ENCODE measurements around the gene OLA1. TPM values are rescaled to one million over a fixed set of nuclear protein-coding genes. Genes with fewer than 3 reads are reported as not detected.

The OLA1 gene
- total RNA-seq, 2 experiments from 2014 or later = 63.5 to 64.6 TPM

GRCh38 chr2:174158003-174158402 lies 90.3 kb downstream of the OLA1 start:
- POLR2A ChIA-PET = no interaction called here
- peak; percentile 28 for DNase-seq

DNA sequence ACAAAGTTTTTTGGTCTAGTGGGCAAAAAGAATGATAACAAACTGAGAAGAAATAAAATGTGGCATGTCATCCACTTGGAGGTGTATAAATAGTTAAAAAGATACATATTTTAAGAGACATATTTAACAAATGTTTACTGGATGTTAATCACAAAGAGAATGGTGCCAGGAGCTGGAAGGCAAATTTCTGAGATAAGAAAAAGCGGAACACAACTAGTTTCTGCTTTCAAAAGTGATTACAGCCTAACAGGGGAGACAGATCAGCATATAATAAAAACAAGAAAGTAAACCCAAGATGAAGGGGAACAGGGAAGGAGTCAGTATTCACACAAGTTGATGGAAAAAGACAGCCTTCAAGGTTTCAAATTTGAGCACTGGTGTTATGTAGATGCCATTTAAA lies 91.3 kb downstream of the OLA1 start:
- ChIA-PET POLR2A (no interaction called here), CTCF (interaction anchor here (0.7 kb wide), 1 partner anchor 185 kb away, joined by 3 read pairs; no protein-coding TSS in a partner anchor)
- no peaks in the 10 kb centered on the region for H3K27me3 Mint-ChIP-seq
- no peak for DNase-seq
- H3K36me3 Mint-ChIP-seq (ENCODE audit: low read depth) = peaks cover 11% of the 10 kb centered on the region
- H3K9me3 Mint-ChIP-seq = no peaks in the 10 kb centered on the region
- H3K4me1 Mint-ChIP-seq = peaks cover 4% of the 10 kb centered on the region
- H3K27ac Mint-ChIP-seq = no peak overlapping the region
- no peak overlapping the region for H3K4me3 Mint-ChIP-seq

More at GRCh38 chr2:174158003-174158402, 90.3 kb downstream of the OLA1 start:
- CTCF ChIA-PET = interaction anchor here (1.7 kb wide), 1 partner anchor 183 kb away, joined by 13 read pairs; no protein-coding TSS in a partner anchor
- Mint-ChIP-seq H3K27ac (no peak overlapping the region), H3K27me3 (no peaks in the 10 kb centered on the region), H3K36me3 (ENCODE audit: low read depth) (peaks cover 13% of the 10 kb centered on the region), H3K4me3 (no peak overlapping the region), H3K4me1 (peaks cover 1% of the 10 kb centered on the region), H3K9me3 (no peaks in the 10 kb centered on the region)

DNA sequence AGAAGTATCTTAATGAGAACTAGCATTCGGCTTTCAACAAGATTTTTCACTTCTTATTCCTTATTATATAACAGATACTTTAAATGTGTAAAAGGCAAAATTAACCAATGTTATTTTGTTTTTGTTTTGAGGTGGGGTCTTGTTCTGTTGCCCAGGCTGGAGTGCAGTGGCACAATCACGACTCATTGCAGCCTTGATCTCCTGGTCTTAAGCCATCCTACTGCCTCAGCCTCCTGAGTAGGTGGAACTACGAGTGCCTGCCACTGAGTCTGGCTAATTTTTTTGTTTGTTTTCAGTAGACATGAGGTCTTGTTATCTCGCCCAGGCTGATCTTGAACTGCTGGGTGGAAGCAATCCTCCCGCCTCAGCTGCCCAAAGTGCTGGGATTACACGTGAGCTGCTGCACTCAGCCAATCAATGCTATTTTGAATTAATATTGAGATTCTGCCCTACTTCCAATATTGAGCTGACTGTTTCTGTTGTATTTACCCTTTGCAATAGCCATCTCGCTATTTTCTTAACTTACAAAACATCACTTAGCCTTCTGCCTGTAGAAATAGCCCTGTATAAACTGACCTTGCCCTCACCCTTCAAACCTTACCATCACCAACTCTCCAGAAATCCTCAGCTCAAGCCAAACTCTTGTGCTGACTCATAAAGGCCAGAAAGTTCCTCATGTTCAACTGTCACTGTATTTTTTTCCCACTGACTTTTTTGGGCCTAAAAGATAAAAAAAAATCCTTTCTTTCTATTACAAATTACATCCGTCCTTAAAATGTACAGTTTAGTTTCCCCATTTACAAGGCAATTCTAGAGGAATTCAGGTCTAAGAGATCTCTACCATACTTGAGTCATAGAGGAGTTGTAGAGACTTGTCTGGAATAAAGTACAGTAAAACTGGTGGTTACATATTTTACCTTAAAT lies 94.3 kb downstream of the OLA1 start:
- no peaks in the 10 kb centered on the region for H3K9me3 Mint-ChIP-seq
- ChIA-PET CTCF (no interaction called here), POLR2A (no interaction called here)
- peaks cover 4% of the 10 kb centered on the region for H3K4me1 Mint-ChIP-seq
- no peaks in the 10 kb centered on the region for H3K27me3 Mint-ChIP-seq
- no peak for DNase-seq
- H3K4me3 Mint-ChIP-seq = no peak overlapping the region
- H3K27ac Mint-ChIP-seq = no peak overlapping the region
- H3K36me3 Mint-ChIP-seq (ENCODE audit: low read depth) = peaks cover 14% of the 10 kb centered on the region

DNA sequence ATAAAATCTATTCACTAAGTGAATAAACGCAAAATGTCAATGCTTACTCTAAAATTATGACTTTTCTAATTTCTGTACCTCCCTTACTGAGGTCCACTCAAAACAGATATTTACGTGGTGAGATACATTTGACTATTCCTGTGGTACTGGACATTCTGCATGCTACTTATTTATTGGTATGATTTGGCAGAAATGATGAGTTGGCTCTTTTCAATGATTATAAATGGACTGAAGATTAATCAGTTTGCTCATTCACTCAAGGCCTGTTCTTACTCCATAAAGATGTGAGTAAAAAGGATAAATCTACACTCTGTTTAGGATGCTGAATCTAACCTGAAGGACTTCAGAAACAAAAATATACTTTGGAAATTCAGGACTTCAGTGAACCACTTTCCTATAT lies 98.8 kb downstream of the OLA1 start:
- H3K9me3 Mint-ChIP-seq = no peaks in the 10 kb centered on the region
- no peak for DNase-seq
- H3K27me3 Mint-ChIP-seq = no peaks in the 10 kb centered on the region
- ChIA-PET POLR2A (no interaction called here), CTCF (no interaction called here)
- H3K36me3 Mint-ChIP-seq (ENCODE audit: low read depth) = peaks cover 5% of the 10 kb centered on the region
- H3K4me1 Mint-ChIP-seq = peaks cover 3% of the 10 kb centered on the region
- H3K4me3 Mint-ChIP-seq = no peak overlapping the region
- H3K27ac Mint-ChIP-seq = no peak overlapping the region

GRCh38 chr2:174148833-174149232 lies 99.5 kb downstream of the OLA1 start:
- CTCF ChIA-PET = no interaction called here
- no peak overlapping the region for H3K4me3 Mint-ChIP-seq
- H3K27ac Mint-ChIP-seq = no peak overlapping the region
- no peaks in the 10 kb centered on the region for H3K27me3 Mint-ChIP-seq
- no peak for DNase-seq
- H3K9me3 Mint-ChIP-seq = no peaks in the 10 kb centered on the region
- peaks cover 5% of the 10 kb centered on the region for H3K36me3 Mint-ChIP-seq (ENCODE audit: low read depth)
- peaks cover 3% of the 10 kb centered on the region for H3K4me1 Mint-ChIP-seq
- POLR2A ChIA-PET = no interaction called here

GRCh38 chr2:174145827-174146226 lies 102.5 kb downstream of the OLA1 start:
- H3K27me3 Mint-ChIP-seq = no peaks in the 10 kb centered on the region
- no peaks in the 10 kb centered on the region for H3K4me1 Mint-ChIP-seq
- no peaks in the 10 kb centered on the region for H3K9me3 Mint-ChIP-seq
- ChIA-PET CTCF (interaction anchor here (0.8 kb wide), 1 partner anchor 196 kb away, joined by 3 read pairs; no protein-coding TSS in a partner anchor), POLR2A (no interaction called here)
- no peak for DNase-seq
- H3K27ac Mint-ChIP-seq = no peak overlapping the region
- H3K4me3 Mint-ChIP-seq = no peak overlapping the region
- peaks cover 1% of the 10 kb centered on the region for H3K36me3 Mint-ChIP-seq (ENCODE audit: low read depth)

- no peaks in the 10 kb centered on the region for H3K4me1 Mint-ChIP-seq
- H3K36me3 Mint-ChIP-seq (ENCODE audit: low read depth) = peaks cover 8% of the 10 kb centered on the region
- no peak overlapping the region for H3K27ac Mint-ChIP-seq
- ChIA-PET POLR2A (no interaction called here), CTCF (no interaction called here)
- H3K27me3 Mint-ChIP-seq = no peaks in the 10 kb centered on the region
- H3K9me3 Mint-ChIP-seq = no peaks in the 10 kb centered on the region
- no peak for DNase-seq
- no peak overlapping the region for H3K4me3 Mint-ChIP-seq
Measured at GRCh38 chr2:174142290-174142689, 106.0 kb downstream of the OLA1 start.

DNA sequence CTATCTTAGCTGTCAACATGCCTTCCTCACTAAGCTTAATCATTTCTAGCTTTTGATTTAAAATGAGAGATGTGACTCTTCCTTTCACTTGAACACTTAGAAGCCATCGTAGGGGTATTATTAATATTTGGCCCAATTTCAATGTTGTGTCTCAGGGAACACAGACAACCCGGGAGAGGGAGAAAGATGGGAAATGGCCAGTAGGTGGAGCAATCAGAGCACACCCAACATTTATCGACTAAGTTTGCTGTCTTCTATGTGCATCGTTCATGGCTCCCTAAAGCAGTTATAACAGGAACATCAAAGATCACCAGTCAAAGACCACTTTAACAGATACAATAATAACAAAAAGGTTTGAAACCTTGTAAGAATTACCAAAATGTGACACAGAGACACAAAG lies 110.2 kb downstream of the OLA1 start:
- Mint-ChIP-seq H3K9me3 (no peaks in the 10 kb centered on the region), H3K4me3 (no peak overlapping the region), H3K27me3 (no peaks in the 10 kb centered on the region), H3K27ac (no peak overlapping the region), H3K36me3 (ENCODE audit: low read depth) (peaks cover 22% of the 10 kb centered on the region), H3K4me1 (no peaks in the 10 kb centered on the region)
- no peak for DNase-seq
- ChIA-PET CTCF (interaction anchor here (2.4 kb wide), 1 partner anchor 203 kb away, joined by 9 read pairs; no protein-coding TSS in a partner anchor), POLR2A (no interaction called here)

GRCh38 chr2:174135981-174136380 lies 112.4 kb downstream of the OLA1 start:
- H3K27me3 Mint-ChIP-seq = no peaks in the 10 kb centered on the region
- H3K4me1 Mint-ChIP-seq = no peaks in the 10 kb centered on the region
- H3K36me3 Mint-ChIP-seq (ENCODE audit: low read depth) = peaks cover 22% of the 10 kb centered on the region
- H3K9me3 Mint-ChIP-seq = no peaks in the 10 kb centered on the region
- no peak overlapping the region for H3K27ac Mint-ChIP-seq
- CTCF ChIA-PET = no interaction called here
- H3K4me3 Mint-ChIP-seq = no peak overlapping the region
- POLR2A ChIA-PET = no interaction called here
- DNase-seq = no peak

GRCh38 chr2:174125090-174125489 lies 123.2 kb downstream of the OLA1 start:
- peaks cover 6% of the 10 kb centered on the region for H3K4me1 Mint-ChIP-seq
- H3K9me3 Mint-ChIP-seq = no peaks in the 10 kb centered on the region
- H3K27me3 Mint-ChIP-seq = no peaks in the 10 kb centered on the region
- DNase-seq = no peak
- ChIA-PET CTCF (no interaction called here), POLR2A (no interaction called here)
- no peak overlapping the region for H3K4me3 Mint-ChIP-seq
- H3K36me3 Mint-ChIP-seq (ENCODE audit: low read depth) = peaks cover 9% of the 10 kb centered on the region
- H3K27ac Mint-ChIP-seq = no peak overlapping the region

DNA sequence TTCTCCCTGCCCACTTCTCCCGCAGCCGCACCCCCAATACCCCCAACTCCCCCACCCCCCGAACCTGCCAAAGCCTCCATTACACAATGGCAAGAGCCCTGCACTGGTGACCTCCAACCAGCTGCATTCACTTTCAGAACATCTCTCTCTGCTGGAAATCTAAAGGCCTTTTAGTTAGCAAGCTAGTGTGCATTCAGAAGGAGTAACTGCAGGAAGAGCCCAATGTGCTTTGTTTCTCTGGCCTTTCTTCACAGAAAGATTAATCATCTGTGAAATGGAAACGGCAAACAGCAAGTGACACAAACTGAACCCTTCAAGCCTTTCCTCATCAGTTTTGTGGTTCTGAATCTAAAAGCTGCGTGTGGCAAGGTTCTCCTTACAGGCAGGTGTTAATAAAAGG lies 124.2 kb downstream of the OLA1 start:
- H3K4me1 Mint-ChIP-seq = peaks cover 6% of the 10 kb centered on the region
- H3K36me3 Mint-ChIP-seq (ENCODE audit: low read depth) = peaks cover 9% of the 10 kb centered on the region
- no peak overlapping the region for H3K4me3 Mint-ChIP-seq
- H3K27ac Mint-ChIP-seq = no peak overlapping the region
- no peak for DNase-seq
- H3K27me3 Mint-ChIP-seq = no peaks in the 10 kb centered on the region
- ChIA-PET POLR2A (no interaction called here), CTCF (no interaction called here)
- no peaks in the 10 kb centered on the region for H3K9me3 Mint-ChIP-seq

DNA sequence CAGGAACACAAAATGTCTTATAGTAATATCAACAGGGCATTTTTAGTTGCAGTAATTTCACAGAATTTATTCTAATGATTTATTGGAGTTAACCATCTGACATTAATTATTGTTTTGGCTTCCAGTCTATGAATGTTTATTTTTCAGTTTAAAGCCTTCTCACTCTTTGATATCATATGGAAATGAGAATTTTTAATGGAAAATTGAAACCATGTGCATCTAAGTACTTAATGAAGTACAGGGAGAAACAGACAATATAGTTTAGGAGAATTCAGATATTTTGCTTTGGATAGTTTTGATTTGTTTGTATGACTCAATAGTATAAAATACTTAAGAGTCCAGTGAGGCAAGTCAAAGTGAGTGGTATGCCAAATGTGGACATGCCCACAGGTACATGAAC lies 126.1 kb downstream of the OLA1 start:
- Mint-ChIP-seq H3K4me1 (peaks cover 6% of the 10 kb centered on the region), H3K9me3 (no peaks in the 10 kb centered on the region), H3K4me3 (no peak overlapping the region), H3K27me3 (no peaks in the 10 kb centered on the region), H3K27ac (no peak overlapping the region), H3K36me3 (ENCODE audit: low read depth) (peaks cover 9% of the 10 kb centered on the region)
- ChIA-PET POLR2A (no interaction called here), CTCF (no interaction called here)
- DNase-seq = no peak

- no peaks in the 10 kb centered on the region for H3K27me3 Mint-ChIP-seq
- ChIA-PET CTCF (no interaction called here), POLR2A (no interaction called here)
- peaks cover 6% of the 10 kb centered on the region for H3K4me1 Mint-ChIP-seq
- H3K36me3 Mint-ChIP-seq (ENCODE audit: low read depth) = peaks cover 9% of the 10 kb centered on the region
- H3K9me3 Mint-ChIP-seq = no peaks in the 10 kb centered on the region
- H3K27ac Mint-ChIP-seq = no peak overlapping the region
- DNase-seq = no peak
- no peak overlapping the region for H3K4me3 Mint-ChIP-seq
Measured at GRCh38 chr2:174121612-174122011, 126.7 kb downstream of the OLA1 start.

DNA sequence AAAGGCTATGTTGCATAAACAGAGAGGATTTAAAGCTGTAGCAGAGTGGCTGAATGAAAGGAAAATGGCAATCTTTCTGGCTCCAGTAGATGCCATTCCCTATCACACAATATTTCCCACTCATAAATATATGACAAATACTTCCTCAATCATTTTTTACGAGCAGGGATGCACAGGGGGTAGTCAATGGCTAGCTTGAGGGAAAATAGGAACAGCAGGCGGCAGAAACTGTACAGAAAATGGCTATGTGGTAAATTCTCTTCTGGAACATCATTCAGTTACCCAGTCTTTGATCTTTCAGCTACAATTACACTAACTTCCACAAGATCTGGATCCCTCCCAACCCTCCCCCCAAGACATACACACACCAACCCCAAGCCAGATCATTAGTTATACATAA lies 127.2 kb downstream of the OLA1 start:
- Mint-ChIP-seq H3K27me3 (no peaks in the 10 kb centered on the region), H3K4me3 (no peak overlapping the region), H3K36me3 (ENCODE audit: low read depth) (peaks cover 9% of the 10 kb centered on the region), H3K9me3 (no peaks in the 10 kb centered on the region), H3K27ac (no peak overlapping the region), H3K4me1 (peaks cover 6% of the 10 kb centered on the region)
- POLR2A ChIA-PET = no interaction called here
- no peak for DNase-seq
- CTCF ChIA-PET = no interaction called here

All from activated CD4-positive, alpha-beta memory T cell treated with anti-CD3 and anti-CD28 coated beads, Interleukin-2, amount 10 ng/mL, durations not matched to agents 7 days and 5 days (primary cell).